Keratinocyte (primary cell): Measurements from ENCODE around the gene DPP8.

Experiments
- CTCF ChIP-seq, 3 experiments: IDR thresholded peaks in 1 of 3; conservative IDR thresholded peaks in 1 of 3; optimal IDR thresholded peaks in 1 of 3; 2 replicates in 2 of 3; 3 replicates in 1 of 3; pipeline versions ENCODE3 to v1.5.1; 2011; ENCODE audit warnings: low read length in 3 of 3, mild to moderate bottlenecking in 3 of 3, moderate library complexity in 2 of 3, control low read depth in 1 of 3, inconsistent platforms in 1 of 3; ENCODE audit not compliant: insufficient read depth in 2 of 3; ENCODE audit errors: extremely low read depth in 1 of 3
- EZH2 ChIP-seq: IDR thresholded peaks from one replicate; pipeline ENCODE4 v1.6.1; 2012; ENCODE audit warnings: inconsistent platforms, mild to moderate bottlenecking, low read length, moderate library complexity

- no peak for TF ChIP-seq CTCF (optimal IDR thresholded peaks at IDR 0.05 in 1 of 3, IDR thresholded peaks at IDR 0.05 in 1 of 3, conservative IDR thresholded peaks at IDR 0.05 in 1 of 3; ENCODE audit: extremely low read depth in 1 of 3, insufficient read depth in 2 of 3, low read length in 3 of 3)
- TF ChIP-seq EZH2, result no peak
Observed at GRCh38 chr15:65561934-65562333, 44.4 kb upstream of the DPP8 start.
